HUES64 (cell line): ENCODE measurements around the gene CCBE1.

Experiments used
- H3K27ac ChIP-seq: 2 replicates; pipeline ENCODE4 v1.7.0; 2013; ENCODE audit warnings: low read depth, low read length, inconsistent platforms
- H3K27me3 ChIP-seq: 2 replicates; pipeline ENCODE4 v1.6.1; 2013; ENCODE audit warnings: mild to moderate bottlenecking, low read length; ENCODE audit not compliant: insufficient read depth
- H3K36me3 ChIP-seq: 2 replicates; pipeline ENCODE4 v1.6.1; 2013; ENCODE audit warnings: mild to moderate bottlenecking, low read length; ENCODE audit not compliant: insufficient read depth
- H3K4me1 ChIP-seq: 2 replicates; pipeline ENCODE4 v1.6.1; 2013; ENCODE audit warnings: mild to moderate bottlenecking, low read length, moderate library complexity; ENCODE audit not compliant: insufficient read depth
- H3K4me3 ChIP-seq: 2 replicates; pipeline ENCODE4 v1.5.1; 2013; ENCODE audit warnings: mild to moderate bottlenecking, low read length, moderate library complexity
- H3K9ac ChIP-seq: 2 replicates; pipeline ENCODE4 v1.6.1; 2013; ENCODE audit warnings: mild to moderate bottlenecking, low read depth, low read length
- H3K9me3 ChIP-seq: 2 replicates; pipeline ENCODE4 v1.6.1; 2013; ENCODE audit warnings: low read depth, low read length; ENCODE audit not compliant: insufficient read depth
- WGBS: fragments of 150-250, 120-280 bp; methylation state at CpG from one replicate; pipeline ENCODE4 v1.1.7; 2013; ENCODE audit warnings: missing lambda C conversion rate; 5-methylcytosine and 5-hydroxymethylcytosine counted together

CCBE1 gene

DNA sequence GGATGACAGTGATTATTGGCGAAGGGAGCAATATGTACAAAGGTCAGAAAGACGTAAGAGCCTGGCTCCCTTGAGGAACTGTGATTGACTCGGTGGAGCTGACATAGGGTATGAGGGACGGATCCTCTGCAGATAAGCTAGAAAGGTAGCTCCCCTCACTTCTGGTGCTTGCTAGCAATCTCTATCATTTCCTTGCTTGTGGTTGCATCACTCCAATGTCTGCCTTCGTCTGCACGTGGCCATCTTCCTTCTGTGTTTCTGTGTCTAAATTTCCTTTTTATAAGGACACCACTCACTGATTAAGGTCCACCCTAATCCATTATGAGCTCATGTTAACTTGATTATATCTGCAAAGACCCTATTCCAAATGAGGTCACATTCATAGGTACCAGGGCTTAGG is 315.3 kb downstream of the CCBE1 start:
- no peaks in the 10 kb centered on the region for H3K9me3 ChIP-seq
- H3K27me3 ChIP-seq: peaks cover 98% of the 10 kb centered on the region
- WGBS: 84% methylated on average over 6 of the region's 6 CpGs
- H3K4me3 ChIP-seq: no peak overlapping the region
- H3K9ac ChIP-seq: no peak overlapping the region
- peaks cover 9% of the 10 kb centered on the region for H3K4me1 ChIP-seq
- no peaks in the 10 kb centered on the region for H3K36me3 ChIP-seq
- H3K27ac ChIP-seq: no peak overlapping the region
